Mesenchymal stem cell (in vitro differentiated cells and primary cell): ENCODE data around the gene FAM83C.

Experiments
- DNase-seq: peaks from one replicate; pipeline ENCODE4 v3.0.0-alpha.2; 2013
- H2AFZ ChIP-seq: one replicate; pipeline ENCODE4 v1.6.1; 2013; ENCODE audit warnings: low read depth, mild to moderate bottlenecking, control low read depth, inconsistent platforms, low read length, moderate library complexity
- H2AK5ac ChIP-seq: 2 replicates; pipeline ENCODE4 v1.6.1; 2013; ENCODE audit warnings: low read length, moderate library complexity, mild to moderate bottlenecking, inconsistent platforms; ENCODE audit not compliant: severe bottlenecking
- H2BK120ac ChIP-seq: one replicate; pipeline ENCODE4 v1.6.1; 2013; ENCODE audit warnings: low read depth, mild to moderate bottlenecking, inconsistent platforms, low read length, moderate library complexity
- H2BK12ac ChIP-seq, 2 experiments: one replicate each; pipeline ENCODE4 v1.6.1; 2013; ENCODE audit warnings: inconsistent platforms in 2 of 2, low read length in 2 of 2, mild to moderate bottlenecking in 2 of 2, moderate library complexity in 2 of 2, control low read depth in 1 of 2
- H2BK15ac ChIP-seq: one replicate; pipeline ENCODE4 v1.6.1; 2013; ENCODE audit warnings: mild to moderate bottlenecking, low read depth, inconsistent platforms; ENCODE audit not compliant: poor library complexity, severe bottlenecking
- H2BK5ac ChIP-seq: 2 replicates; pipeline ENCODE4 v1.6.1; 2013; ENCODE audit warnings: low read depth, mild to moderate bottlenecking, low read length, control low read depth, inconsistent platforms; ENCODE audit not compliant: poor library complexity, severe bottlenecking
- H3K14ac ChIP-seq, 2 experiments: one replicate each; pipeline ENCODE4 v1.6.1; 2013; ENCODE audit warnings: inconsistent platforms in 2 of 2, low read length in 2 of 2, control low read depth in 1 of 2, mild to moderate bottlenecking in 1 of 2, moderate library complexity in 1 of 2
- H3K18ac ChIP-seq, 2 experiments: one replicate each; pipeline ENCODE4 v1.6.1; 2013; ENCODE audit warnings: inconsistent platforms in 2 of 2, low read length in 2 of 2, control low read depth in 1 of 2, low read depth in 1 of 2, mild to moderate bottlenecking in 1 of 2
- H3K23ac ChIP-seq, 2 experiments: one replicate each; pipeline ENCODE4 v1.6.1; 2013; ENCODE audit warnings: inconsistent platforms in 2 of 2, low read length in 2 of 2, mild to moderate bottlenecking in 2 of 2, moderate library complexity in 2 of 2, control low read depth in 1 of 2
- H3K27ac ChIP-seq: 2 replicates; pipeline ENCODE4 v1.5.1; 2013; ENCODE audit warnings: mild to moderate bottlenecking, moderate library complexity, low read length, control low read depth, inconsistent platforms; ENCODE audit not compliant: poor library complexity, severe bottlenecking
- H3K27me3 ChIP-seq, 2 experiments: 2 replicates each; pipeline versions ENCODE4 v1.6.1 to v1.7.0; 2013; ENCODE audit warnings: low read length in 2 of 2, mild to moderate bottlenecking in 2 of 2, moderate library complexity in 2 of 2, control low read depth in 1 of 2, inconsistent platforms in 1 of 2; ENCODE audit not compliant: control insufficient read depth in 1 of 2, insufficient read depth in 1 of 2
- H3K36me3 ChIP-seq, 2 experiments: 2 replicates each; pipeline versions ENCODE4 v1.6.1 to v1.7.0; 2013; ENCODE audit warnings: low read length in 2 of 2, control low read depth in 1 of 2, inconsistent platforms in 1 of 2, low read depth in 1 of 2, mild to moderate bottlenecking in 1 of 2; ENCODE audit not compliant: insufficient read depth in 2 of 2, control insufficient read depth in 1 of 2
- H3K4ac ChIP-seq, 2 experiments: one replicate each; pipeline ENCODE4 v1.6.1; 2013; ENCODE audit warnings: inconsistent platforms in 2 of 2, low read length in 2 of 2, mild to moderate bottlenecking in 2 of 2, moderate library complexity in 2 of 2, control low read depth in 1 of 2, low read depth in 1 of 2
- H3K4me1 ChIP-seq: 2 replicates; pipeline ENCODE4 v1.6.1; 2013; ENCODE audit warnings: low read depth, low read length, control low read depth; ENCODE audit not compliant: control insufficient read depth, insufficient read depth
- H3K4me2 ChIP-seq: 2 replicates; pipeline ENCODE4 v1.6.1; 2013; ENCODE audit warnings: low read length, mild to moderate bottlenecking, inconsistent platforms; ENCODE audit not compliant: poor library complexity, severe bottlenecking
- H3K4me3 ChIP-seq, 2 experiments: 2 replicates each; pipeline versions ENCODE4 v1.5.1 to v1.7.0; 2013; ENCODE audit warnings: low read length in 2 of 2, mild to moderate bottlenecking in 2 of 2, control low read depth in 1 of 2, low read depth in 1 of 2; ENCODE audit not compliant: insufficient read depth in 1 of 2
- H3K79me1 ChIP-seq: replicated peaks from 2 replicates; pipeline ENCODE4 v1.6.1; 2013; ENCODE audit warnings: mild to moderate bottlenecking, control low read depth, low read length, inconsistent platforms; ENCODE audit not compliant: poor library complexity, severe bottlenecking
- H3K9ac ChIP-seq: 2 replicates; pipeline ENCODE4 v1.7.0; 2013; ENCODE audit warnings: mild to moderate bottlenecking, low read length, moderate library complexity
- H3K9me3 ChIP-seq: 2 replicates; pipeline ENCODE4 v1.7.0; 2013; ENCODE audit warnings: mild to moderate bottlenecking, low read length; ENCODE audit not compliant: control insufficient read depth
- H4K8ac ChIP-seq: one replicate; pipeline ENCODE4 v1.6.1; 2013; ENCODE audit warnings: inconsistent platforms, mild to moderate bottlenecking, low read length, moderate library complexity
- H4K91ac ChIP-seq: one replicate; pipeline ENCODE4 v1.6.1; 2013; ENCODE audit warnings: mild to moderate bottlenecking, low read length, inconsistent platforms
- WGBS: methylation state at CpG from one replicate; pipeline ENCODE4 v1.1.7; 2013; ENCODE audit warnings: mixed read lengths; 5-methylcytosine and 5-hydroxymethylcytosine counted together

Gene FAM83C

DNA sequence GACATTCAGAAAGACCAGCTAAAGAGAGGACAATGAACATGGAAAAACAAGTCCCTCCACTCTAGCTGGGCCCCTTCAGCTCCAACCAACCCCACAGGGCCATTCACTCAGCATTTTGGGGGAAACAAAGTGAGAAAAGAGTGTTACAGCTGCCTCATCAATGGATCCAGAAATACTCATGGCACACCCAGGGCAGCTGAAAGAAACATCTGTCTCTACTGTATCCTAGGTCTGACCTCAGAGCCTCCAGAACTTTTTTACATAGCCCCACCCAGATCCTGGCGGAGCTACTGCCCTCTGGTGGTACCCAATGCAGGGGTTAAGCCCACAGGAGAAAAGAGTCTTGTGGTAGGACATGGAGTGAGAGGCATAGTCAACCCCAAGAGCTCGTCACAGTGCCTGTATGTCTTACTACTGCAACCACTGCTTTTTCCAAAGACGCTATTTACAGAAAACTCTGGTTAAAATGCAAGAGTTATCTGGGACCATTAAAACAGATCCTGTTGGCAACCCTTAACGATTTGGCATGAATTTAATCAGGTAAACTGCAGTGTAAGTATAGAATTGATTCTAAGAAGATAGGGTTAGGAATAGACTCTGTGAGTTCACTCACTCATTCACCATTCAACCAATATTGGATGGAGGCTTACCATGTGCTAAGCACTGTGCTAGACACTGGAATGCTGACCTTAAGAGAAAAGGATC, 37.4 kb upstream of the FAM83C start:
- peaks cover 6% of the 10 kb centered on the region for H3K4me1 ChIP-seq
- H3K14ac ChIP-seq, result no peak overlapping the region
- H2AFZ ChIP-seq, result no peak overlapping the region
- peak overlapping the region; percentile 76 for H2AK5ac ChIP-seq
- H3K4me3 ChIP-seq, result peak overlapping the region in 1 of 2 experiments; percentile 12
- peaks cover 4 to 19% of the 10 kb centered on the region in 2 experiments for H3K36me3 ChIP-seq
- peak; percentile 46 for DNase-seq
- WGBS, result 70% methylated on average over 4 of the region's 4 CpGs
- no peaks in the 10 kb centered on the region for H3K27me3 ChIP-seq
- H2BK120ac ChIP-seq, result no peak overlapping the region
- H3K4me2 ChIP-seq, result no peak overlapping the region
- no peak overlapping the region for H3K9ac ChIP-seq
- peak overlapping the region; percentile 59 for H4K8ac ChIP-seq
- H2BK15ac ChIP-seq, result no peak overlapping the region
- H3K27ac ChIP-seq, result no peak overlapping the region
- peaks cover 3% of the 10 kb centered on the region for H3K79me1 ChIP-seq
- H3K9me3 ChIP-seq, result no peaks in the 10 kb centered on the region
- no peak overlapping the region for H2BK5ac ChIP-seq
- H2BK12ac ChIP-seq, result peak overlapping the region; percentile 4 to 28
- no peak overlapping the region for H3K4ac ChIP-seq
- no peak overlapping the region for H3K18ac ChIP-seq
- H3K23ac ChIP-seq, result no peak overlapping the region
- H4K91ac ChIP-seq, result no peak overlapping the region

DNA sequence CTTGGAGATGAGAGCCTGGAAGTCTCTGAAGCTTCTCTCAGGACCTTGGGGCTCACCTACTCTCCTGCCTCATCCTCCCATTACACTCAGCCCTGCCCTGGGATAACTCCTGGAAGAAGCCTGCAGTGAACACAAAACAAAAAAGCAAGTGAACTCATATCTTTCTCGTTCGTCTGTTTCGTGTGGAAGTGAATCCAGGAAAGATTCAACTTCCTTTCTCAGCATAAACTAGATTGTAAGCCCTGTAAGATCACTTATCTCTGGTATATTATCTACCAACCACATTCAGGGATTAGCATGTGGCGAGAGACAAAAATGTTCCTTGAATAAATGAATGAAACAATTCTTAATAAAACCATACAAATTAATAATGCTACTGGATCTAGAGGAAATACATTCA, 36.5 kb upstream of the FAM83C start:
- H2BK120ac ChIP-seq, result no peak overlapping the region
- H2AFZ ChIP-seq, result no peak overlapping the region
- H3K36me3 ChIP-seq, result peaks cover 4 to 19% of the 10 kb centered on the region in 2 experiments
- peak overlapping the region in 1 of 2 experiments; percentile 65 for H3K18ac ChIP-seq
- peak overlapping the region; percentile 74 for H2AK5ac ChIP-seq
- H3K9ac ChIP-seq, result no peak overlapping the region
- no peak overlapping the region for H3K14ac ChIP-seq
- 80% methylated on average over 3 of the region's 4 CpGs for WGBS
- no peak overlapping the region for H3K27ac ChIP-seq
- H4K91ac ChIP-seq, result no peak overlapping the region
- H3K27me3 ChIP-seq, result no peaks in the 10 kb centered on the region
- peak; percentile 17 for DNase-seq
- no peak overlapping the region for H2BK5ac ChIP-seq
- no peak overlapping the region for H3K4me2 ChIP-seq
- peaks cover 6% of the 10 kb centered on the region for H3K4me1 ChIP-seq
- no peak overlapping the region for H3K23ac ChIP-seq
- H3K9me3 ChIP-seq, result no peaks in the 10 kb centered on the region
- no peak overlapping the region for H2BK15ac ChIP-seq
- H4K8ac ChIP-seq, result no peak overlapping the region
- peak overlapping the region in 1 of 2 experiments; percentile 28 for H2BK12ac ChIP-seq
- peaks cover 4% of the 10 kb centered on the region for H3K79me1 ChIP-seq
- no peak overlapping the region for H3K4ac ChIP-seq
- no peak overlapping the region for H3K4me3 ChIP-seq

DNA sequence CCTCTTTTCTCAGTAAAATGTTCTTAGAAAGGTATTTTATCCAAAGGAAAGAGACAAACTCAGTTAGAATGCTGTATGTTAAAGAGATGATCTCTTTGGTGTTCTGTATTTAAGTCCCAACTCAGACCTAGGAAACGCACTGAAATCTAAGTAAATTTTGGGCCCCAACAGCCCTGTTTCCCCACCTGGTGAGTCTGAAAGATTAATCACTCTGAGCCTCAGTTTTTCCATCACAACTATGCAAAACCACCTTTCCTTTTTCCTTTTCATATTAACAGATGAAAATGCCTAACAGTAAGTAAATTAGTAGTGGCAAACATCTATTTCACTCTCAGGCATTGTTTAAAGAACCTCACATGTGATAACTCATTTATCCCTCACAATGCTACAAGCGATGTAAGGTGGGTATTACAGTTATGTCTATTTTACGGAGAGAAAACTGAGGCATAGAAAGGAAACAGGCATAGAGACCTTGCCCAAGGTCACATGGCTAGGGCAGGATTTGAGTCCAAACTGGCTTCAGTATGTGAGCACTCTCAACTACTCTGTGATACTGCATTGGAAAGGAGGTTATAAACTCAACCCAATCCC, 36.0 kb upstream of the FAM83C start:
- WGBS, result 100% methylated on average over 2 of the region's 3 CpGs

More for the DNA sequence above, 36.0 kb upstream of the FAM83C start:
- DNase-seq, result peak; percentile 7
- no peaks in the 10 kb centered on the region for H3K9me3 ChIP-seq
- H2BK12ac ChIP-seq, result peak overlapping the region in 1 of 2 experiments; percentile 28
- H3K79me1 ChIP-seq, result peaks cover 4% of the 10 kb centered on the region
- H3K36me3 ChIP-seq, result peaks cover 4 to 19% of the 10 kb centered on the region in 2 experiments
- H2BK5ac ChIP-seq, result no peak overlapping the region
- H3K27ac ChIP-seq, result no peak overlapping the region
- no peak overlapping the region for H2AFZ ChIP-seq
- H2BK120ac ChIP-seq, result no peak overlapping the region
- H2BK15ac ChIP-seq, result no peak overlapping the region
- H3K23ac ChIP-seq, result no peak overlapping the region
- no peaks in the 10 kb centered on the region for H3K27me3 ChIP-seq
- no peak overlapping the region for H3K4me3 ChIP-seq
- no peak overlapping the region for H4K91ac ChIP-seq
- H2AK5ac ChIP-seq, result peak overlapping the region; percentile 64
- peaks cover 6% of the 10 kb centered on the region for H3K4me1 ChIP-seq
- H3K4ac ChIP-seq, result no peak overlapping the region
- peak overlapping the region in 1 of 2 experiments; percentile 65 for H3K18ac ChIP-seq
- H3K14ac ChIP-seq, result no peak overlapping the region
- H4K8ac ChIP-seq, result no peak overlapping the region
- H3K9ac ChIP-seq, result no peak overlapping the region
- H3K4me2 ChIP-seq, result no peak overlapping the region
